ENCODE results near the gene VWC2L. TPM values are rescaled to one million over a fixed set of nuclear protein-coding genes. Genes with fewer than 3 reads are reported as not detected.

The VWC2L gene
- total RNA-seq, 1 experiment from 2014 or later, result not detected

GRCh38 chr2:214607051-214607450, 196.2 kb downstream of the VWC2L start:
- CTCF ChIA-PET, result no interaction called here
- Mint-ChIP-seq H3K4me3 (ENCODE audit: unreplicated experiment) (no peak overlapping the region), H3K9me3 (ENCODE audit: unreplicated experiment) (no peaks in the 10 kb centered on the region), H3K27ac (ENCODE audit: low read depth, unreplicated experiment) (no peak overlapping the region), H3K36me3 (ENCODE audit: insufficient read depth, unreplicated experiment) (no peaks in the 10 kb centered on the region), H3K4me1 (ENCODE audit: insufficient read depth, unreplicated experiment) (peaks cover 5% of the 10 kb centered on the region), H3K27me3 (ENCODE audit: insufficient read depth, unreplicated experiment) (no peaks in the 10 kb centered on the region)
- BruUV-seq (replicated peaks), result no TSS peak
- intact Hi-C loops (cut with micrococcal nuclease), result no loop called here
- POLR2A ChIA-PET, result no interaction called here
- DNase-seq (ENCODE audit: unreplicated experiment), result no peak
- TF ChIP-seq, protein P1, sequence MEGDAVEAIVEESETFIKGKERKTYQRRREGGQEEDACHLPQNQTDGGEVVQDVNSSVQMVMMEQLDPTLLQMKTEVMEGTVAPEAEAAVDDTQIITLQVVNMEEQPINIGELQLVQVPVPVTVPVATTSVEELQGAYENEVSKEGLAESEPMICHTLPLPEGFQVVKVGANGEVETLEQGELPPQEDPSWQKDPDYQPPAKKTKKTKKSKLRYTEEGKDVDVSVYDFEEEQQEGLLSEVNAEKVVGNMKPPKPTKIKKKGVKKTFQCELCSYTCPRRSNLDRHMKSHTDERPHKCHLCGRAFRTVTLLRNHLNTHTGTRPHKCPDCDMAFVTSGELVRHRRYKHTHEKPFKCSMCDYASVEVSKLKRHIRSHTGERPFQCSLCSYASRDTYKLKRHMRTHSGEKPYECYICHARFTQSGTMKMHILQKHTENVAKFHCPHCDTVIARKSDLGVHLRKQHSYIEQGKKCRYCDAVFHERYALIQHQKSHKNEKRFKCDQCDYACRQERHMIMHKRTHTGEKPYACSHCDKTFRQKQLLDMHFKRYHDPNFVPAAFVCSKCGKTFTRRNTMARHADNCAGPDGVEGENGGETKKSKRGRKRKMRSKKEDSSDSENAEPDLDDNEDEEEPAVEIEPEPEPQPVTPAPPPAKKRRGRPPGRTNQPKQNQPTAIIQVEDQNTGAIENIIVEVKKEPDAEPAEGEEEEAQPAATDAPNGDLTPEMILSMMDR (IDR thresholded peaks at IDR 0.05; ENCODE audit: unreplicated experiment), result no peak

- TF ChIP-seq, protein P1 (IDR thresholded peaks at IDR 0.05; ENCODE audit: unreplicated experiment), result no peak
- no peak overlapping the region for H3K27ac Mint-ChIP-seq (ENCODE audit: low read depth, unreplicated experiment)
- peaks cover 5% of the 10 kb centered on the region for H3K4me1 Mint-ChIP-seq (ENCODE audit: insufficient read depth, unreplicated experiment)
- H3K36me3 Mint-ChIP-seq (ENCODE audit: insufficient read depth, unreplicated experiment), result no peaks in the 10 kb centered on the region
- no peak for DNase-seq (ENCODE audit: unreplicated experiment)
- intact Hi-C loops (cut with micrococcal nuclease), result no loop called here
- POLR2A ChIA-PET, result no interaction called here
- no peak overlapping the region for H3K4me3 Mint-ChIP-seq (ENCODE audit: unreplicated experiment)
- CTCF ChIA-PET, result no interaction called here
- no peaks in the 10 kb centered on the region for H3K9me3 Mint-ChIP-seq (ENCODE audit: unreplicated experiment)
- H3K27me3 Mint-ChIP-seq (ENCODE audit: insufficient read depth, unreplicated experiment), result no peaks in the 10 kb centered on the region
- BruUV-seq (replicated peaks), result no TSS peak
Observed at GRCh38 chr2:214611015-214611414, 200.2 kb downstream of the VWC2L start.

DNA sequence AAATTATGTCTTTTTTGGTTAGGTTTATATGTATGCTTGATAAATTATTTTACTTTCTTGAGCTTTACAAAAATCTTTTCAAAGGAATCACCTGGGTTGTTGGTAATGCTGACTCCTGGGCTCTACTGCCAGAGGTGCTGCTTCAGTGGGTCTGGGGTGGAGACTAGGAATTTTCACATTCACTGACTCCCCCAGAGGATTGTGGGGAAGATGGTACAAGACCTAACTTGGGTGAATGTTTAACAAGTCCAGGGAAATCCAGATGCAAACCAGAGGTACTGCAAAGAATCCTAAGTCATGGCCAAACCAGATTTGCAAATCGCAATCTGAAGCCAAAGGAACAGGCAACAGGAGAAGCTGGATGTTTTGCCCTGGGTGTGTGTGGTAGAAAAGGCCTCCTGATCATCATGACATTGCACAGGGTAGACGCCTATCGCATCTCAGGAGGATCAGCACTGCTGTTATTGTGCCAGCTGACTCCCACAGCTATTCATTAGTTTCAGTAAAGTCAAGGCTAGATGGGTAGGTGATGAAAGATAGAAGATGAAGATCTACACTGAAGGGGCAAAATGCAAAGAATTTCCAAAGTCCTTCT, 213.4 kb downstream of the VWC2L start:
- no peak overlapping the region for H3K27ac Mint-ChIP-seq (ENCODE audit: low read depth, unreplicated experiment)
- ChIA-PET CTCF (no interaction called here), POLR2A (no interaction called here)
- H3K9me3 Mint-ChIP-seq (ENCODE audit: unreplicated experiment), result no peaks in the 10 kb centered on the region
- H3K4me3 Mint-ChIP-seq (ENCODE audit: unreplicated experiment), result no peak overlapping the region
- no peaks in the 10 kb centered on the region for H3K27me3 Mint-ChIP-seq (ENCODE audit: insufficient read depth, unreplicated experiment)
- intact Hi-C loops (cut with micrococcal nuclease), result no loop called here
- TF ChIP-seq, protein P1 (IDR thresholded peaks at IDR 0.05; ENCODE audit: unreplicated experiment), result no peak
- no peaks in the 10 kb centered on the region for H3K36me3 Mint-ChIP-seq (ENCODE audit: insufficient read depth, unreplicated experiment)
- no peak for DNase-seq (ENCODE audit: unreplicated experiment)
- no TSS peak for BruUV-seq (replicated peaks)
- no peaks in the 10 kb centered on the region for H3K4me1 Mint-ChIP-seq (ENCODE audit: insufficient read depth, unreplicated experiment)

GRCh38 chr2:214628091-214628490, 217.2 kb downstream of the VWC2L start:
- H3K27ac Mint-ChIP-seq (ENCODE audit: low read depth, unreplicated experiment), result no peak overlapping the region
- intact Hi-C loops (cut with micrococcal nuclease), result no loop called here
- no peaks in the 10 kb centered on the region for H3K27me3 Mint-ChIP-seq (ENCODE audit: insufficient read depth, unreplicated experiment)
- H3K4me1 Mint-ChIP-seq (ENCODE audit: insufficient read depth, unreplicated experiment), result no peaks in the 10 kb centered on the region
- H3K4me3 Mint-ChIP-seq (ENCODE audit: unreplicated experiment), result no peak overlapping the region
- H3K9me3 Mint-ChIP-seq (ENCODE audit: unreplicated experiment), result no peaks in the 10 kb centered on the region
- TF ChIP-seq, protein P1 (IDR thresholded peaks at IDR 0.05; ENCODE audit: unreplicated experiment), result no peak
- BruUV-seq (replicated peaks), result no TSS peak
- ChIA-PET CTCF (interaction anchor here (0.6 kb wide), 1 partner anchor 662 kb away, joined by 3 read pairs; no protein-coding TSS in a partner anchor), POLR2A (no interaction called here)
- H3K36me3 Mint-ChIP-seq (ENCODE audit: insufficient read depth, unreplicated experiment), result no peaks in the 10 kb centered on the region
- DNase-seq (ENCODE audit: unreplicated experiment), result no peak
